ENCODE results near the gene ELL2.

Gene ELL2

DNA sequence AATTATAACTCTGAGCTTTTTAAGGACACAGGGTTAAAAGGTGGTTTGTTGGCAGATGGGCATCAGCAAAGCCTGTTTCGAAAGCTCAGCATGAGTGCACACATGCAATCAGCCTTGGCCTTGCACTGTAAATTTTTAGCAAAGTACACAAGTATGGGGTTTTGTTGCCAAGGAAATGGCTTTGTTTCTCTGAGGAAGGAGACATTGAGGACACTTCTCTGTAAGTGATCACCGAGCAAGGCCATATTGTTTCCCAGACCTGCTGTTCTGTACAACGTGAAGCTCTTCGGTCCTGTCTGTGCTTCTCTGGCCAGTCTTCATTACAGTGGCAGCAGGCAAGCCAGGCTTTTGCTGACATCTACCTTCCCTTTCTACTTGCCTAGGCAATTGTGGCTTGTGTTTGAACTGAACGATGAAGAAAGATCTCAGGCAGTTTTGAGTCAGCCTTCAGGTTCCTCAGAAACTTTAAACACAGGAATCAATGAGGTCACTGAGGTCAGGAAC lies 111.2 kb downstream of the ELL2 start:
- DNase-seq (ENCODE audit: insufficient read length, low spot score), result no peak
- FAIRE-seq, result no peak
- TF ChIP-seq CTCF (IDR thresholded peaks at IDR 0.05; ENCODE audit: insufficient read depth, missing control alignments), result no peak

- no peak for DNase-seq (ENCODE audit: insufficient read length, low spot score)
- FAIRE-seq, result no peak
- TF ChIP-seq CTCF (IDR thresholded peaks at IDR 0.05; ENCODE audit: insufficient read depth, missing control alignments), result no peak
Observed at GRCh38 chr5:95848701-95849100, 113.0 kb downstream of the ELL2 start.

DNA sequence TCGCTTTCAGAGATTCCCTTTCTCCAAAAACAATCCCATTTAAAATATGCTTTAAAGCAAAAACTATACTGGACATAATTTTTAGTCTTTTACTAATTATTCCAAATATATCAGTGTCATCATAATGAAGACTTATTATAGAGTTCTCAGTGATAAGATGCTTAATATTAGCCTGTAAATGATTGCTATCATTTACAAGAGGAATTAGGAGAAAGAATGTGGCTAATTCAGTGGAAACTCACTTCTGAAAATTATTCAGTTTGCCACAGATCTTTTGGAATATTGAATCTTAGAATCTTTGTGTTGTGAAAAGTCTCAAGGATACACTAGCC lies 114.4 kb downstream of the ELL2 start:
- TF ChIP-seq CTCF (IDR thresholded peaks at IDR 0.05; ENCODE audit: insufficient read depth, missing control alignments), result no peak

GRCh38 chr5:95846554-95847260 lies 114.9 kb downstream of the ELL2 start:
- FAIRE-seq (peak; percentile 70), DNase-seq (ENCODE audit: insufficient read length, low spot score) (no peak)
- peak; percentile 99 for TF ChIP-seq CTCF (IDR thresholded peaks at IDR 0.05; ENCODE audit: insufficient read depth, missing control alignments)

More for the DNA sequence above, 114.4 kb downstream of the ELL2 start:
- DNase-seq (ENCODE audit: insufficient read length, low spot score) (no peak), FAIRE-seq (no peak)

GRCh38 chr5:95845391-95845790 lies 116.3 kb downstream of the ELL2 start:
- DNase-seq (ENCODE audit: insufficient read length, low spot score) (no peak), FAIRE-seq (no peak)
- no peak for TF ChIP-seq CTCF (IDR thresholded peaks at IDR 0.05; ENCODE audit: insufficient read depth, missing control alignments)

DNA sequence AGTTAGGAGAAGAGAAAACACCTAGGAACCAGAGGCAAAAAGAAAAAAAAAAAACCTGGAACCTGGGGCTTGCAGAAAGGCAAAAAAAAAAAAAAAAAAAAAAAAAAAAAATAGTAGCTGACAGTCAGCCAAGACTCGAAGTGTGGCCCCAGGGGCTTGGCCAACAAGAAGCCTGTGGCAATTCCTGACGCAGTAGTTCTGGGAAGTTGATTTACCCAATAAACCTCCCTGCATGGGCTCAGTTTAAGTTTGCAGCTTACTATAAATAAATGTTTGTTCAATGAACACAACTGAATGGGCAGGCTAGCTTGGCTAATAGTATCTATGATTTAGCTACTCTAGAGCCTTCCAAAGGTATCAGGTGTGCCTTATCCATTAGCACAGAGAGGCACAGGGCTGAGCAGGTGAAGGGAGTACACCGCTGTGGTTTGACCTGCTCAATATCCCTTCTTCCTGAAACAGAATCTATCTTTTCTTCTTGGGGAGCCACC lies 117.9 kb downstream of the ELL2 start:
- DNase-seq (ENCODE audit: insufficient read length, low spot score), result no peak
- no peak for FAIRE-seq
- no peak for TF ChIP-seq CTCF (IDR thresholded peaks at IDR 0.05; ENCODE audit: insufficient read depth, missing control alignments)

DNA sequence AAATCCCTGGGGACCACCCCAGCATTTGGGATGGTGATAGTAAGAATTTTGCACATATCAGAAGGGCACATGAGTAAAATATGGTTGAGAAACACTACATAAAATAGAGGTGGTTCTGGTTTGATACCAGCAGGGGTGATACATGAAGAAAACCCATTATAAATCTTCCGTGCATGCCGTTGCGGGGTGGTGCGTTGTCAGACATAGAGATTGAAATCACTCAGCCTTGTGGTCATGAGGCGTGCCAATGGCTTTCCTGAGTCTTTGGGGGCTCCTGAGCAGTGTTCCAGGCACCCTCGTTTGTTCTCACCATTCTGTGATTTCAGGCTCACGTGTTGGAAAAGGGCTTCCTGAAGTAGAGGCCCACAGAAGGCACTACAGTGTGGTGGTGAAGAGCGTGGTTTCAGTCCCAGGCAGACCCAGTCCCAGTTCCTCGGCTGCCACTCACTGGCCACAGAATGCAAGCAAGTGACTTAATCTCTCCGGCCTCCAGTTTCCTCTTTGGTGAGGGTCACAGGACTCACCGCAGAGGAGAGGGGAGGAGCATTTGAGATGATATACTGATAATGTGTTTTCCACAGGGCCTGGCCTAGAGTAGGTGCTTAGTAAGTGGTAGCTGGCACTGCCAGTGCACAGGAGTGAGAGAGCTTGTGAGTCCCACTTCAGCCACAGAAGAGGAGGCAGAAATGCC lies 118.7 kb downstream of the ELL2 start:
- FAIRE-seq (no peak), DNase-seq (ENCODE audit: insufficient read length, low spot score) (no peak)
- no peak for TF ChIP-seq CTCF (IDR thresholded peaks at IDR 0.05; ENCODE audit: insufficient read depth, missing control alignments)
